Epithelial cell of esophagus (primary cell): ENCODE measurements around the gene RSPH3.
"Not testable (repeated sequence)": the region's sequence is repeated elsewhere in the genome, so short reads cannot be mapped to it uniquely, and the experiment has no call there.

Source experiments
- DNase-seq: peaks from one replicate; pipeline ENCODE4 v3.0.0; 2010; ENCODE audit warnings: low read depth
- H3K4me3 ChIP-seq: 2 replicates; pipeline ENCODE4 v1.5.1; 2011; ENCODE audit warnings: mild to moderate bottlenecking, low read length, control low read depth
- CTCF ChIP-seq: IDR thresholded peaks from 2 replicates; pipeline ENCODE4 v1.5.1; 2011; ENCODE audit warnings: low read depth, mild to moderate bottlenecking, low read length, control low read depth, inconsistent platforms; ENCODE audit not compliant: insufficient read depth; ENCODE audit errors: missing control alignments

Gene RSPH3

GRCh38 chr6:158958504-158959386, 41.3 kb downstream of the RSPH3 start:
- peak; percentile 61 for DNase-seq
- H3K4me3 ChIP-seq, result no peak overlapping the region
- peak; percentile 28 for TF ChIP-seq CTCF

GRCh38 chr6:158955255-158955654, 44.7 kb downstream of the RSPH3 start:
- H3K4me3 ChIP-seq, result no peak overlapping the region
- no peak for DNase-seq
- TF ChIP-seq CTCF, result no peak

- H3K4me3 ChIP-seq, result no peak overlapping the region
- DNase-seq, result peak; percentile 21
- no peak for TF ChIP-seq CTCF
Observed at GRCh38 chr6:158954753-158955152, 45.2 kb downstream of the RSPH3 start.

- H3K4me3 ChIP-seq, result not testable (repeated sequence)
Observed at GRCh38 chr6:158952011-158952410, 48.0 kb downstream of the RSPH3 start.

GRCh38 chr6:158951565-158951964, 48.4 kb downstream of the RSPH3 start:
- not testable (repeated sequence) for DNase-seq, H3K4me3 ChIP-seq

More at GRCh38 chr6:158952011-158952410, 48.0 kb downstream of the RSPH3 start:
- not testable (repeated sequence) for DNase-seq

- H3K4me3 ChIP-seq, result no peak overlapping the region
- no peak for DNase-seq
- TF ChIP-seq CTCF, result no peak
Observed at GRCh38 chr6:158947284-158947683, 52.7 kb downstream of the RSPH3 start.

- no peak for TF ChIP-seq CTCF
- H3K4me3 ChIP-seq, result no peak overlapping the region
- DNase-seq, result no peak
Observed at GRCh38 chr6:158943380-158944032, 56.5 kb downstream of the RSPH3 start.

GRCh38 chr6:158942349-158942748, 57.7 kb downstream of the RSPH3 start:
- H3K4me3 ChIP-seq, result no peak overlapping the region
- no peak for DNase-seq
- TF ChIP-seq CTCF, result no peak
